H1 (cell line): Measurements from ENCODE around the gene DPY30. TPM values are rescaled to one million over a fixed set of nuclear protein-coding genes. Genes with fewer than 3 reads are reported as not detected.

ENCODE experiments used
- CBX5 ChIP-seq: fragments of 300-800, 300-1000 bp; sonication (generic); IDR thresholded peaks from 2 replicates; pipeline ENCODE4 v1.7.1; 2016; ENCODE audit warnings: antibody characterized with exemption, low read length, low read depth
- CEBPB ChIP-seq: IDR thresholded peaks from 2 replicates; pipeline ENCODE4 v1.6.1; 2012; ENCODE audit warnings: low read depth, low read length
- EGR1 ChIP-seq: IDR thresholded peaks from 2 replicates; pipeline ENCODE4 v1.6.1; 2011; ENCODE audit warnings: low read depth, low read length, borderline replicate concordance
- GABPA ChIP-seq: IDR thresholded peaks from 2 replicates; pipeline ENCODE4 v1.6.1; 2011; ENCODE audit warnings: mild to moderate bottlenecking, low read length, moderate library complexity, borderline replicate concordance; ENCODE audit not compliant: insufficient read depth
- MAFK ChIP-seq: IDR thresholded peaks from 2 replicates; pipeline ENCODE4 v1.6.1; 2012; ENCODE audit warnings: low read depth, mild to moderate bottlenecking, improper control_type of control experiment, low read length
- PHF8 ChIP-seq: fragments of 200-600 bp; sonication (generic); conservative IDR thresholded peaks from 2 replicates; pipeline ENCODE4 v1.7.1; 2012; ENCODE audit warnings: low read depth, mild to moderate bottlenecking, inconsistent platforms, low read length, moderate library complexity
- RXRA ChIP-seq: IDR thresholded peaks from 2 replicates; pipeline ENCODE4 v1.6.1; 2011; ENCODE audit warnings: low read depth, mild to moderate bottlenecking, low read length, moderate library complexity; ENCODE audit not compliant: insufficient read depth
- SAP30 ChIP-seq: fragments of 300-600 bp; sonication (generic); IDR thresholded peaks from 2 replicates; pipeline ENCODE4 v1.7.1; 2012; ENCODE audit warnings: low read length, moderate library complexity, mild to moderate bottlenecking, inconsistent platforms; ENCODE audit not compliant: insufficient read depth, insufficient replicate concordance
- SP1 ChIP-seq: IDR thresholded peaks from 2 replicates; pipeline ENCODE4 v1.6.1; 2011; ENCODE audit warnings: low read depth, low read length
- TEAD4 ChIP-seq: IDR thresholded peaks from 2 replicates; pipeline ENCODE4 v1.6.1; 2012; ENCODE audit warnings: low read depth, low read length, inconsistent platforms, mixed read lengths
- polyA plus RNA-seq, 7 experiments: library from polyadenylated mRNA; depleted of rRNA in 3 of 7; stranded (reverse) in 5 of 7; unstranded in 2 of 7; fragments of >200 nt in 5 of 7; fragments of 200-250 nt in 2 of 7; gene quantifications; 1 replicate in 5 of 7; 2 replicates in 1 of 7; 4 replicates in 1 of 7; pipeline versions ENCODE4 v1.2.1 to v1.2.3, GENCODE V29; 2011 to 2013; ENCODE audit warnings: missing spikeins in 2 of 7, mixed read lengths in 2 of 7
- total RNA-seq: library from RNA; stranded (reverse); fragmentation: NEBNext Ultra II Directional; extraction: Animal tissue kit (Norgen Biotek cat#: 25700); gene quantifications from 2 replicates; pipeline ENCODE4 v1.2.1, GENCODE V29; 2021
- TF ChIP-seq, protein P1 (sequence below): fragments of 300-600 bp; sonication (generic); IDR thresholded peaks from 2 replicates; pipeline ENCODE4 v1.7.1; 2012; ENCODE audit warnings: low read length, moderate library complexity, mild to moderate bottlenecking, inconsistent platforms; ENCODE audit not compliant: insufficient replicate concordance

Gene DPY30
- total and polyA plus RNA-seq, 2 of the 8 experiments (the other 6 are each of a cell fraction or from before 2014, with no cell fraction given), result 139 to 157 TPM

DNA sequence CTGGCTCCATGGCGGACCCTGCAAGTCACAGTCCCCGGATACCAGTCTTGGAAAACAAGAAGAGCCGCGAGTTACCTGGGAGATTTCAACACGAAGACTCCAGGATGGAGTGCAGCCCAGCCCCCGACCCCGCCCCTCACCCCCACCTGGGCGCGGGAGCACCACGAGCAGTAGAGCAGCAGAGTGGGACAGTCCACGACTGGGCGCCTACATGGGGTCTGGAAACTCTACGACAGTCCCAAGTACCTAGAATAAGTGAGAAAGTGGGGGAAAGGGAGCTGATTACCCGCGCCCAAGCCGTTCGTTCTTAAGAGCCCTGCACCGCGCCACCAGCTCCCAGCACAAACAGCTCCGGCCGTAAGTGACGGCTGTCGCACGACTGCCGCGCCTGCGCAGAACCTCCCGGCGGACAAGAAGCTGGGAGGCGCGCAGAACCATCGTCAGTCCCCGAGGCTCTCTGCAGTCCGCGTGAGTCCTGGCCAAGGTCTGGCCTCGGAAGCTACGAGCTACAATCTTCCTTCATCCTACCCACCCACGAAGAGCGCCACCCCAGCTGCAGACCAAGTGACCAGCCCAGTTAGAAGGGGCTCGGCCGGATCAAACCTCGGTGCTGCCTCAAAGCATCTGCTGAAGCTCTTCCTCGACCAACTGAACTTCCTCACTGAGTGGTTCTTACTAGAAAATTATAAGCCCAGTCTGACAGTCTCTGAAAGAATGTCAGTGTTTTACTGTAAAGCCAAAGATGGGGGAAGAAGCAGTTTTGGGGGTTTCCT lies at the start of gene DPY30 (continued):
- TF ChIP-seq RXRA, result no peak
- TF ChIP-seq SP1, result no peak
- no peak for TF ChIP-seq TEAD4
- TF ChIP-seq PHF8, result peak; percentile 97
- TF ChIP-seq GABPA, result no peak
- TF ChIP-seq MAFK, result no peak
- no peak for TF ChIP-seq EGR1
- TF ChIP-seq CBX5, result no peak
- peak; percentile 29 for TF ChIP-seq SAP30
- TF ChIP-seq, protein P1, sequence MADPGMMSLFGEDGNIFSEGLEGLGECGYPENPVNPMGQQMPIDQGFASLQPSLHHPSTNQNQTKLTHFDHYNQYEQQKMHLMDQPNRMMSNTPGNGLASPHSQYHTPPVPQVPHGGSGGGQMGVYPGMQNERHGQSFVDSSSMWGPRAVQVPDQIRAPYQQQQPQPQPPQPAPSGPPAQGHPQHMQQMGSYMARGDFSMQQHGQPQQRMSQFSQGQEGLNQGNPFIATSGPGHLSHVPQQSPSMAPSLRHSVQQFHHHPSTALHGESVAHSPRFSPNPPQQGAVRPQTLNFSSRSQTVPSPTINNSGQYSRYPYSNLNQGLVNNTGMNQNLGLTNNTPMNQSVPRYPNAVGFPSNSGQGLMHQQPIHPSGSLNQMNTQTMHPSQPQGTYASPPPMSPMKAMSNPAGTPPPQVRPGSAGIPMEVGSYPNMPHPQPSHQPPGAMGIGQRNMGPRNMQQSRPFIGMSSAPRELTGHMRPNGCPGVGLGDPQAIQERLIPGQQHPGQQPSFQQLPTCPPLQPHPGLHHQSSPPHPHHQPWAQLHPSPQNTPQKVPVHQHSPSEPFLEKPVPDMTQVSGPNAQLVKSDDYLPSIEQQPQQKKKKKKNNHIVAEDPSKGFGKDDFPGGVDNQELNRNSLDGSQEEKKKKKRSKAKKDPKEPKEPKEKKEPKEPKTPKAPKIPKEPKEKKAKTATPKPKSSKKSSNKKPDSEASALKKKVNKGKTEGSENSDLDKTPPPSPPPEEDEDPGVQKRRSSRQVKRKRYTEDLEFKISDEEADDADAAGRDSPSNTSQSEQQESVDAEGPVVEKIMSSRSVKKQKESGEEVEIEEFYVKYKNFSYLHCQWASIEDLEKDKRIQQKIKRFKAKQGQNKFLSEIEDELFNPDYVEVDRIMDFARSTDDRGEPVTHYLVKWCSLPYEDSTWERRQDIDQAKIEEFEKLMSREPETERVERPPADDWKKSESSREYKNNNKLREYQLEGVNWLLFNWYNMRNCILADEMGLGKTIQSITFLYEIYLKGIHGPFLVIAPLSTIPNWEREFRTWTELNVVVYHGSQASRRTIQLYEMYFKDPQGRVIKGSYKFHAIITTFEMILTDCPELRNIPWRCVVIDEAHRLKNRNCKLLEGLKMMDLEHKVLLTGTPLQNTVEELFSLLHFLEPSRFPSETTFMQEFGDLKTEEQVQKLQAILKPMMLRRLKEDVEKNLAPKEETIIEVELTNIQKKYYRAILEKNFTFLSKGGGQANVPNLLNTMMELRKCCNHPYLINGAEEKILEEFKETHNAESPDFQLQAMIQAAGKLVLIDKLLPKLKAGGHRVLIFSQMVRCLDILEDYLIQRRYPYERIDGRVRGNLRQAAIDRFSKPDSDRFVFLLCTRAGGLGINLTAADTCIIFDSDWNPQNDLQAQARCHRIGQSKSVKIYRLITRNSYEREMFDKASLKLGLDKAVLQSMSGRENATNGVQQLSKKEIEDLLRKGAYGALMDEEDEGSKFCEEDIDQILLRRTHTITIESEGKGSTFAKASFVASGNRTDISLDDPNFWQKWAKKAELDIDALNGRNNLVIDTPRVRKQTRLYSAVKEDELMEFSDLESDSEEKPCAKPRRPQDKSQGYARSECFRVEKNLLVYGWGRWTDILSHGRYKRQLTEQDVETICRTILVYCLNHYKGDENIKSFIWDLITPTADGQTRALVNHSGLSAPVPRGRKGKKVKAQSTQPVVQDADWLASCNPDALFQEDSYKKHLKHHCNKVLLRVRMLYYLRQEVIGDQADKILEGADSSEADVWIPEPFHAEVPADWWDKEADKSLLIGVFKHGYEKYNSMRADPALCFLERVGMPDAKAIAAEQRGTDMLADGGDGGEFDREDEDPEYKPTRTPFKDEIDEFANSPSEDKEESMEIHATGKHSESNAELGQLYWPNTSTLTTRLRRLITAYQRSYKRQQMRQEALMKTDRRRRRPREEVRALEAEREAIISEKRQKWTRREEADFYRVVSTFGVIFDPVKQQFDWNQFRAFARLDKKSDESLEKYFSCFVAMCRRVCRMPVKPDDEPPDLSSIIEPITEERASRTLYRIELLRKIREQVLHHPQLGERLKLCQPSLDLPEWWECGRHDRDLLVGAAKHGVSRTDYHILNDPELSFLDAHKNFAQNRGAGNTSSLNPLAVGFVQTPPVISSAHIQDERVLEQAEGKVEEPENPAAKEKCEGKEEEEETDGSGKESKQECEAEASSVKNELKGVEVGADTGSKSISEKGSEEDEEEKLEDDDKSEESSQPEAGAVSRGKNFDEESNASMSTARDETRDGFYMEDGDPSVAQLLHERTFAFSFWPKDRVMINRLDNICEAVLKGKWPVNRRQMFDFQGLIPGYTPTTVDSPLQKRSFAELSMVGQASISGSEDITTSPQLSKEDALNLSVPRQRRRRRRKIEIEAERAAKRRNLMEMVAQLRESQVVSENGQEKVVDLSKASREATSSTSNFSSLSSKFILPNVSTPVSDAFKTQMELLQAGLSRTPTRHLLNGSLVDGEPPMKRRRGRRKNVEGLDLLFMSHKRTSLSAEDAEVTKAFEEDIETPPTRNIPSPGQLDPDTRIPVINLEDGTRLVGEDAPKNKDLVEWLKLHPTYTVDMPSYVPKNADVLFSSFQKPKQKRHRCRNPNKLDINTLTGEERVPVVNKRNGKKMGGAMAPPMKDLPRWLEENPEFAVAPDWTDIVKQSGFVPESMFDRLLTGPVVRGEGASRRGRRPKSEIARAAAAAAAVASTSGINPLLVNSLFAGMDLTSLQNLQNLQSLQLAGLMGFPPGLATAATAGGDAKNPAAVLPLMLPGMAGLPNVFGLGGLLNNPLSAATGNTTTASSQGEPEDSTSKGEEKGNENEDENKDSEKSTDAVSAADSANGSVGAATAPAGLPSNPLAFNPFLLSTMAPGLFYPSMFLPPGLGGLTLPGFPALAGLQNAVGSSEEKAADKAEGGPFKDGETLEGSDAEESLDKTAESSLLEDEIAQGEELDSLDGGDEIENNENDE, result no peak
- no peak for TF ChIP-seq CEBPB
